Measurements from ENCODE around the gene CNN1. TPM values are rescaled to one million over a fixed set of nuclear protein-coding genes. Genes with fewer than 3 reads are reported as not detected.
A peak's percentile ranks its signal among the peaks of the same experiment; 100 is the strongest.
"Not testable (repeated sequence)": the region's sequence is repeated elsewhere in the genome, so short reads cannot be mapped to it uniquely, and the experiment has no call there.

The CNN1 gene
- total RNA-seq, 4 donors from 2014 or later, result 6.4 to 43.8 (median 14.5) TPM

GRCh38 chr19:11587975-11588631, 49.5 kb downstream of the CNN1 start:
- ATAC-seq (ENCODE audit: low FRiP score), result peak; percentile 35
- no peak for DNase-seq (ENCODE audit: low spot score)
- TF ChIP-seq CTCF (IDR thresholded peaks at IDR 0.05), result no peak

DNA sequence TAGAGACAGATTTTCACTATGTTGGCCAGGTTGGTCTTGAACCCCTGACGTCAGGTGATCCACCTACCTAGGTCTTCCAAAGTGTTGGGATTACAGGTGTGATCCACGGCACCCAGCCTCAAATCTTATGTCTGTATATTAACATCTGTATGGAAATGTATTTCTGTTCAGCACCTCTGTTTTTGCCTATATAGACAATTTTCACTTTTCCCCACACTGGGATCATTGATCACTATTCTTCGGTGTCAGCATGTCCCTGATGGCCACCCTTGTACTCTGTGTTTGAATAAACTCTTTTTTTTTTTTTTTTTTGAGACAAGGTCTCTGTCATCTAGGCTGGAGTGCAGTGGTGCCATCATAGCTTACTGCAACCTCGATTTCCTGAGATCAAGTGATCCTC, 55.4 kb downstream of the CNN1 start:
- ATAC-seq (ENCODE audit: low FRiP score), result no peak
- DNase-seq (ENCODE audit: low spot score), result no peak
- TF ChIP-seq CTCF (IDR thresholded peaks at IDR 0.05), result no peak

GRCh38 chr19:11596156-11596555, 57.5 kb downstream of the CNN1 start:
- TF ChIP-seq CTCF (IDR thresholded peaks at IDR 0.05), result no peak
- ATAC-seq (ENCODE audit: low FRiP score), result no peak
- DNase-seq (ENCODE audit: low spot score), result no peak

DNA sequence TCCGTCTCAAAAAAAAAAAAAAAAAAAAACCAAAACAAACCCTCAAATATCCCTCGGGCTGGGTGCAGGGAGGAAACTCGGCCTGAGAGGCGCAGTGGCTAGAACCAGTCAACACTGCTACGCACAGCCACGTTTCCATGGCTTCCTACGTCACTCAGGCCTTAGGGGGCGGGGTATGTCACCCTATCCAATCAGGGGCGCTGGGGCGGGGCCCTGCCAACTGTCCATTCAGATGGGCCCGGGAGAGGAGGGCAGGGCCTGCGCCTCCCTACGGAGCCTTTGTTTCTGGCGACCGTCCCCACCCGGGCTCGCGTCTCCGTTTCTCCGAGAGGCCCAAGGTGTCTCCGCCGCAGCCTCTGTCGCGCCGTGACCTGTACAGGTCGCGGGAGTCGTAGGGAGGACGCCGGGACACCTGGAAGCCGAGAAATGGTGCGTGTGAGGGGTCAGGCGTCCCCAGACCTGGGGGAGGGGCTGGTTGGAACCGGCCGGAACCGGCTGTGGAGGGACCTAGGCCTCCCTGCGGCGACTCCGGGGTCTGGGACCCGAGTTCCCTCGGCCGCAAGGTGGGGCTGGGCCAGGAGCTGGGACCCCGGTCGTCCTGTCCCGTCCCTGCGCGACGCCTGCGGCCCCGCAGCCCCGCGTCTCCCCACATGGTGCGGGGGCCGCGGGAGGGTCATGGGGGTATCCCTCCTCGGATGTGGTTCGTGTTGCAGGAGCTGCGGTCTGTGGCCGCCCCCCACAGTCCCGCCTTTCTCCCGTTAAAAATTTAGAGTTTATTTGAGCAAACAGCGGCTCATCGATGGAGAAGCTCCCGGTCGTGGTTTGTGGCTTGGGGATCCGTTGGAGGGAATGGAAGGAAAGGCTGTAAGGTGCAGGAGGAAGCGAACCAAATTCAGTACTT, 58.8 kb downstream of the CNN1 start, which contains the start of gene ZNF627:
Gene ZNF627, plus strand, starts transcription at position 282 of the 901 bp plus-strand sequence. Its CDS starts 145 bp downstream, at position 427.
- DNase-seq (ENCODE audit: low spot score) (peak; percentile 99), ATAC-seq (ENCODE audit: low FRiP score) (peak; percentile 100)
- TF ChIP-seq CTCF (IDR thresholded peaks at IDR 0.05), result no peak

- no peak for TF ChIP-seq CTCF (IDR thresholded peaks at IDR 0.05)
- DNase-seq (ENCODE audit: low spot score) (no peak), ATAC-seq (ENCODE audit: low FRiP score) (no peak)
These were observed 59.4 kb downstream of the CNN1 start for GRCh38 chr19:11598103-11598483.

- TF ChIP-seq CTCF (IDR thresholded peaks at IDR 0.05), result no peak
- ATAC-seq (ENCODE audit: low FRiP score), result no peak
- no peak for DNase-seq (ENCODE audit: low spot score)
These were observed 60.1 kb downstream of the CNN1 start for GRCh38 chr19:11598746-11599145.

- ATAC-seq (ENCODE audit: low FRiP score), result not testable (repeated sequence)
These were observed 61.1 kb downstream of the CNN1 start for GRCh38 chr19:11599704-11600103.

More at GRCh38 chr19:11599704-11600103, 61.1 kb downstream of the CNN1 start:
- DNase-seq (ENCODE audit: low spot score), result not testable (repeated sequence)

Small RNA genes within 50 kb of the gene (small RNA-seq; reads per million reads assigned to genes)
- not detected for gene MIR7974
- gene RN7SL833P, result not detected

Other genes with a start within 250 kb of the CNN1 start
- gene TSPAN16, start 242.7 kb upstream of the CNN1 start, total RNA-seq, result not detected
- gene RAB3D, start 199.2 kb upstream of the CNN1 start, total RNA-seq, result 10 to 100 TPM in 3 of 4 donors, 1 to 10 TPM in 1; 8.6 to 33.3 (median 16.8) TPM
- 100 to 1,000 TPM; 144 to 252 (median 185) TPM for gene TMEM205, start 192.6 kb upstream of the CNN1 start, total RNA-seq
- gene CCDC159, start 192.3 kb upstream of the CNN1 start, total RNA-seq, result 10 to 100 TPM; 12.0 to 22.4 (median 16.6) TPM
- 10 to 100 TPM in 3 of 4 donors, 1 to 10 TPM in 1; 10.0 to 30.6 (median 13.9) TPM for gene PLPPR2, start 183.4 kb upstream of the CNN1 start, total RNA-seq
- 1 to 10 TPM in 3 of 4 donors, under 1 TPM in 1; 0.48 to 3.8 (median 1.6) TPM for gene SWSAP1, start 164.2 kb upstream of the CNN1 start, total RNA-seq
- 10 to 100 TPM in 1 of 4 donors, 1 to 10 TPM in 3; 3.8 to 13.7 (median 6.3) TPM for gene EPOR, start 154.5 kb upstream of the CNN1 start, total RNA-seq
- gene RGL3, start 119.5 kb upstream of the CNN1 start, total RNA-seq, result 10 to 100 TPM in 1 of 4 donors, 1 to 10 TPM in 3; 5.9 to 22.9 (median 7.3) TPM
- under 1 TPM in 1 of 4 donors, not detected in 3; 0.46 TPM for gene ODAD3, start 103.7 kb upstream of the CNN1 start, total RNA-seq
- gene PRKCSH, start 103.2 kb upstream of the CNN1 start, total RNA-seq, result 100 to 1,000 TPM in 1 of 4 donors, 10 to 100 TPM in 3; 65.6 to 101 (median 87.6) TPM
- gene ELAVL3, start 57.8 kb upstream of the CNN1 start, total RNA-seq, result not detected
- gene ZNF653, start 33.0 kb upstream of the CNN1 start, total RNA-seq, result 1 to 10 TPM; 3.3 to 8.4 (median 5.3) TPM
- 10 to 100 TPM; 25.0 to 63.1 (median 33.2) TPM for gene ECSIT, start 9.7 kb upstream of the CNN1 start, total RNA-seq
- 10 to 100 TPM; 32.0 to 39.8 (median 33.7) TPM for gene ELOF1, start 20.4 kb downstream of the CNN1 start, total RNA-seq
- 100 to 1,000 TPM in 1 of 4 donors, 10 to 100 TPM in 3; 24.4 to 133 (median 36.1) TPM for gene ACP5, start 38.8 kb downstream of the CNN1 start, total RNA-seq
- gene ZNF627, start 58.6 kb downstream of the CNN1 start, total RNA-seq, result 10 to 100 TPM in 1 of 4 donors, 1 to 10 TPM in 3; 5.4 to 12.1 (median 6.2) TPM
- gene ZNF823, start 200.1 kb downstream of the CNN1 start, total RNA-seq, result 10 to 100 TPM in 1 of 4 donors, 1 to 10 TPM in 3; 3.4 to 14.2 (median 5.4) TPM
- 10 to 100 TPM in 1 of 4 donors, 1 to 10 TPM in 3; 2.6 to 12.8 (median 4.6) TPM for gene ZNF441, start 228.1 kb downstream of the CNN1 start, total RNA-seq

All from omental fat pad (tissue), 4 donors.